Fibroblast of skin of scalp (primary cell): Measurements from ENCODE around the gene BEST1.
A peak's percentile ranks its signal among the peaks of the same experiment; 100 is the strongest.
"Not testable (repeated sequence)": the region's sequence is repeated elsewhere in the genome, so short reads cannot be mapped to it uniquely, and the experiment has no call there.

Source experiments
- DNase-seq: peaks from one replicate; pipeline ENCODE4 v3.0.0-alpha.2; 2013

BEST1 gene

DNA sequence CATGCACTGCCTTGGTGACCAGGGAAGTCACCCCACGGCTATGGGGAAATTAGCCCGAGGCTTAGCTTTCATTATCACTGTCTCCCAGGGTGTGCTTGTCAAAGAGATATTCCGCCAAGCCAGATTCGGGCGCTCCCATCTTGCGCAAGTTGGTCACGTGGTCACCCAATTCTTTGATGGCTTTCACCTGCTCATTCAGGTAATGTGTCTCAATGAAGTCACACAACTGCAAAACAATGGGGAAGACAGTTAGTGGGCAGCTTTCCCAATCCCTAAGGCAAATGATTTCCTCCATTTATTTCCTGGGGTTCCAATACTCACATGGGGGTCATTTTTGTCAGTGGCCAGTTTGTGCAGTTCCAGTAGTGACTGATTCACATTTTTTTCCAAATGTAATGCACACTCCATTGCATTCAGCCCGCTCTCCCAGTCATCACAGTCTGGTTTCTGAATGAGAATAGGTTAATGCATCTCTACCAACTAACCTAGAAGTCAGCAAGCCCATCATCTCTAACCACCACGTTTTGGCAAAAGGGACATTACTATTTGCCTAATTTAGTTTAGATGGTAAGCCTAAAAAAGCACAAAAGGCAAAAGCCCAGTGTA, 14.6 kb downstream of the BEST1 start:
- DNase-seq: not testable (repeated sequence)

DNA sequence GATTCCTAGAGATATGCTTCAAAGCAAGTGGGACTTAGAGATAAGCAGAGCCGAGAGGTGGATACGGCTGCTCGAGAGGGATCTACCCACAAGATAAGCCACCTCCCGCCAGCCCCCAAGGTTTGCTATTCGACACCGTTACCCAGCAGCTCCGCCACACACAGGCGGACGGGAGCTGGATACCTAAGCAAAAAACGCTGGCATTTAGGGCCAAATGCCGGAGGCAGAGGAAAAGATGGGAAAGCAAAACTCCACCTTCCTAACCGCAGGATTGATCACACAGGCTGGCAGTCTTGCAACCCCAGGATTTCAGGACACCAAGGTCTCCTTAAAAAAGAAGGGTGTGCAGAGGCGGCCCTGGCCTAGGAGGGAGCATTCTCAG, 16.6 kb downstream of the BEST1 start:
- no peak for DNase-seq

DNA sequence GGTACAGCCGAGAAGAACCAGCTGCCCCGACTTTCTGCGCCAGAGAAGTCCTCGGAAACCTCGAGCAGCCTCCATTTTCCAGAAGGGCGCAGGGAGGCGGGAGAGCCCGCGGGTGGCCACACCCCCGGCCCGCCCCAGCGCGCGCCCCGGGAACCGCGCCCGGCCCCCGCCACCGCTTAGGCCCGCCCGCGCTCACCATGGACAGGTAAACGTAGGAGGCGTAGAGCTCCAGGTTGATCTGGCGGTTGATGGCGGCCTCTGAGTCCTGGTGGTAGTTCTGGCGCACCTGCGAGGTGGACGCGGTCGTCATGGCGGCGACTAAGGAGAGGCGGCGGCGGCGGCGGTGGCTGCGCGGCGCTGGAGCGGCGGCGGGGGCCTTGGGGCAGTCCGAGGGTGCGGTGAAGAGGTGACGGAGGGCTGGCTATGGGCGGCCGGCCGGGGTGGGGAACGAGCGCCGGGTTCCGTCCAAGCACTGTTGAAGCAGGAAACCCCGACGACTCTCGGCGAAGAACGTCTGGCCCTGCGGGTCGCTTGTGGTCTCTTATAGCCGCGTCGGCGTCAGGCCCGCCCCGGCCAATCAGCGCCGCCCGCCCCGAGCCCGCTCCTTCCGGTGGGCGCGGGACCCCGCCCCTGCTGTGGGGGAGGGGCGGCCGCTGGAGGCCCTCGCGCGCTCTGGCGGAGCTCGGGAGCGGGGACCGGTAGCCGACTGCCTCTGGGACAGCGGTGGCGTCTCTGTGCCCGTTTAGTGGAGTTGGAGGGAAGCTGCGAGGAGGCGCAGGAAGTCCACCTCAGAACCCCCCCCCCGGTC, 17.2 kb downstream of the BEST1 start, which contains the start of gene FTH1:
Gene FTH1, minus strand, starts transcription at position 519 of the 808 bp plus-strand sequence. Its CDS starts 209 bp downstream, at position 310.
- DNase-seq: peak; percentile 95

DNA sequence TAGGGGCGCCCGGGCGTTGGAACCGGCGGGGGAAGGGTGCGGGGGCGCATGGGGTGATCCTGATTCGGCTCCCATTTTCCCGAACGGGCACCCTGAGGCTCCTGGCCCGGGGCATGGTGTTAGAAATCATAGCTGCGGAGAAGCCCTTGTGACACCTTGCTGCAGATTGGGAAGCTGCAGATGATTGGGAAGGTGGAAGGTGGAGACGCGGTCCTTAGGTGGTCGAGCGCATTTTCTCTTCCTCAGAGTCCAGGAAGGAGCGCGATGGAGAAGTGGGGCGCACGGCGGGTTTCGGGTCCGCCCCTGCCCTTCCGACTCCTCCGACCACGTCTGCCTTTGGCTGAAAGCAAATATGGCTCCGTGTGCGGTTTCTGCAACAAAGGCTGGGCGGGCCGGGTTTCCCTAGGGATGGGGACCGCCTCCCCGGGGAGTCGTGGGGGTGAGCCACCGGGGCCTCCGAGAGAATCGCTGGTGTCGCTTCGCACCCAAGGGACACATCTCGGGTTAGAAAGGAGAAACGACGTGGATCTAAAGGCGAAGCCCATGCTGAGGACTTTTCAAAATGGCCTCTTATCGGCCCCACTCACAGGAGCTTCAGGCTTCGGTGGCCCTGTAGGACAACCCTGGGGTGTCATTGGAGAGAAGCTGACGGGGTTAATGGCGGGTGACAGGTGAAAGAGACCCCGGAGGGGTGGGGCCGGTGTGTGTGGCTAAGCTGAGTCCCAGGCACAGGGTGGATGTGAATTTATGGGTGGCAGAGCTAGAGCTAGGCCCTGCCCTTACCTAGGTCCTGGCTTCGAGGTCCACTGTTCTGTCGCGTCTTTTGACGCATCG, 18.0 kb downstream of the BEST1 start:
- no peak for DNase-seq

DNA sequence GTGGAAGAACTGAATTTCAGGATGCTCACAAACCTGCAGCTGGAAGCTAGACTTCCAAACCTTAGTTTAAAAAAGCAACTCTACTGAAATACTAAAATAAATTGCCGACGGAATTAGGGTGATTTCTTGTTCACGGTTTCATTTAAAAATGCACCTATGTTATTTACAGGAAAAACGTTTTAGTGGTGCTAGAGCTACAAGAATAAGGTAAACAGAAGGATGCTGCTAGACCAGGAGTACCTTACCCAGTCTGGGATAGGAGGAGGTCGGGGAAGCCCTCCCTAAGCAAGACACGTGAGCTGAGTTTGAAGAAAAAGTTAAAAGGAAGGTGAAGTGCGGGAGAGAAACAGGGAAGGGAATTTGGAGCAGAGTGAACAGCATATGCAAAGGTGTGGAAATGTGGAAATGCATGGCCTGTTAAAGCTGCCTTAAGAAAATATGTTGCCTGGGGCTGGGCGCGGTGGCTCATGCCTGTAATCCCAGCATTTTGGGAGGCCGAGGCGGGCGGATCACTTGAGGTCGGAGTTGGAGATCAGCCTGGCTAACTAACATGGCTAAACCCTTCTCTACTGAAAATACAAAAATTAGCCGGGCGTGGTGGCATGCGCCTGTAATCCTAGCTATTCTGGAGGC, 18.7 kb downstream of the BEST1 start:
- no peak for DNase-seq

DNA sequence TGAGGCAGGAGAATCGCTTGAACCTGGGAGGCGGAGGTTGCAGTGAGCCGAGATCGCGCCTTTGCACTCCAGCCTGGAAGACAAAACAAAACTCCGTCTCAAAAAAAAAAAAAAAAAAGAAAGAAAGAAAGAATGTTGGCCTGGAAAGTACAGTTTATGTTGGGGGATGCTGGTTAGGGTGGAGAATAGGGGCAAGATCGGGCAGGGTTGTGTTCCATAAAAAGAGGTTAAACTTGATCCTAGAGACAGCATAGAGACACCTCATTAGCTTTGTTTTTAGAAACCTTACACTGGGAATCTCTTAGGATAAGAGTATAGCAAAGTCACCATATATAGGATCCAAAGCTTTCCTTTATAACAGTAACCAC, 19.2 kb downstream of the BEST1 start:
- no peak for DNase-seq

DNA sequence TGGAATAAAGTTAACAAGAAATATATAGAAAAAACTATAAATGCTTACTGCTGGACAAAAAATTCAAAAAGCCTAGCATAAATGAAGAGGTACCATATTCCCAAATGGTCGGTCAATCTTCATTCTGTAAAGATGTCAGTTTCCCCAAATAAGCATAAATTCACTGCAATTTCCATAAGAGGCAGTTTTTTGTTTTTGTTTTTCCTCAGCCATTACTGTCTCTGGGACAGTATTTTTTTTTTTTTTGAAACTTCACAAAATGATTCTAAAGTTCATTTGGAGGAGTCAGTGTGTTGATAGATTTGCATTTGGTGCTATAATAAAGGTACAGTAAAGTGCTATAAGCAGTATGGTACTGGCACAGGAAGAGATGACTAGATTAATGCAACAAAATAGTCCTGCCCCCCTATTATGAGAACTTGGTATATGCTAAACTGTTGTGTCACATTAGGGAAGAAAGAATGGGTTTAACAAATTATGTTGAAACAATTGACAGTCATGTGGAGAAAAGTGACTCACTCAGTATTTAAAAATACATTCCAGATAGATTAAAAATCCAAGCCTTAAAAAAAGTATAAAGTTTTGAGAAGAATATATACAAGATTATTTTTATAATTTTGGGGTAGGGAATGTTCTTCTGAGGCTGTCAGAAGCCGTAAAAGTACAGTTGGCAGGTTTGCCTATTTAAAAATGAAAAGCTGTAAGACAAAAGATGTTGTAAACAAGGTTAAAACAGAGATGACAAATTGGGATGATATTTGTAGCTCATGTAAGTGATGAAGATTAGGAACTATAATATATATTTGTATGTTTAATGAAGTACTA, 19.9 kb downstream of the BEST1 start:
- DNase-seq: peak; percentile 92

DNA sequence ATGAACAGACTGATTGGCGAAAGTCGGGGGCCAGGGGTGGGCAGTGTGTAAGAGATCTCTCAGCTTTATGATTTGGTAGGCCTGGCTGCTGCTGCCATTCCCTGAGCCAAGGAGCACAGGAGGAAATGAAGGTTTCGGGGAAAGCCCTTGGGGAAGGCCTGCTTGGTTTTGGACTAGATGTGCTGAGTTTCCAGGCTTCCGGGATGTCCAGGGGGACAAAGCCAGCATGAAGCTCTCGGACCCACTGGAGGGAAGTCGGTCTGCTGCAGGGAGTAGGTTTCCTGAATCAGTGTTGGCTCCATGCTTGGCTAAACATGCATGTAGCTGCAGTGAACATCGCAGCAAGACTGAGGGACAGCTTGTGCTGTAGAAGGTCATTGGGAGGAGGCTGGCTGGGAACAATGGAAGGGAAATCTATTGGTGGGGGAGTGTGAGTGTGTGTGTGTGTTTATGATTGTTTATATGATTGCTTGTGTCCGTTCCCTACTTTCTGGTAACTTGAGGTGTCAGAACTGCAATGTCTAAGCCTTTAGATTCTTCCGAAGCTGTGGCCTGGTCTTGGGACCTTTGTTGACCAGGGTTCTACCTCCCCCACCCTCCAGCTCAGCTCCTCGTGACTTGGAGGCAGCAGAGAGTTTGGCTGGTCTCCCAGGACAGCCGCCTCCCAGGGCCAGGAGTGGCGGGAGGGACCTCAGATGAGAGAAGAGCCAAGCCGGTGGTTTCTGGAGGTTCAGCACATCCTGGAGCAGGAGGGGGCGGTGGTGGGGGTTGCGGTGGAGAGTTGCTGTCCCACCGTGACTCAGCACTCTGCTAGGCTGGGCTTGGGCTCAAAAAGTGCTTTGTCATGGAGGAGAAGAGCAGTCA, 21.3 kb downstream of the BEST1 start:
- peak; percentile 100 for DNase-seq

DNA sequence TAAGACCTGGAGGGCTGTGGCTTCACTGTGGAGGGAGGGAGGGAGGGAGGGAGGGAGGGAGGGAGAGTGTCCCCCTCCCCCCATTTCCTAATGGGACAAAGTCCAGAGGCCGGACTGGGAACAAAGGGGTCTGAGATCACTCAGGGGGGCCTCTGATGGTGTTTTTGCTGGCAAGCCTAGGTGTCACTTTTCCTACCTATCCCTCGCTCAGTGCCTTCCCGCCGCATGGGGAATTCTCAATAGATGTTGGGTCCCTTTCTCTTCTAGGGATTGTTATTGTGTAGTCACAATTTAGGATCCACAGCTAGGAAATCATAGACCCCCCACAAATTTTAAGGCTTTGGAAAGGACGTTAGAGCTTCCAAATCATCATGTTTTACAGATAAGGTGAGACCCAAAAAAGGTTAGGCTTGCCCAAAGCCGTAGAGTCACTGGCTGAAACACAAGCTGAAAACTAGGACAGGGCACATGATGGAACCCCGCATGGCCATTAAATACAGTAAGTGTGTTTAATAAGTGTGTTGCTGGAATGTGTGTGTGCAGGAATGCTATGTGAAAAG, 22.0 kb downstream of the BEST1 start:
- DNase-seq: no peak

DNA sequence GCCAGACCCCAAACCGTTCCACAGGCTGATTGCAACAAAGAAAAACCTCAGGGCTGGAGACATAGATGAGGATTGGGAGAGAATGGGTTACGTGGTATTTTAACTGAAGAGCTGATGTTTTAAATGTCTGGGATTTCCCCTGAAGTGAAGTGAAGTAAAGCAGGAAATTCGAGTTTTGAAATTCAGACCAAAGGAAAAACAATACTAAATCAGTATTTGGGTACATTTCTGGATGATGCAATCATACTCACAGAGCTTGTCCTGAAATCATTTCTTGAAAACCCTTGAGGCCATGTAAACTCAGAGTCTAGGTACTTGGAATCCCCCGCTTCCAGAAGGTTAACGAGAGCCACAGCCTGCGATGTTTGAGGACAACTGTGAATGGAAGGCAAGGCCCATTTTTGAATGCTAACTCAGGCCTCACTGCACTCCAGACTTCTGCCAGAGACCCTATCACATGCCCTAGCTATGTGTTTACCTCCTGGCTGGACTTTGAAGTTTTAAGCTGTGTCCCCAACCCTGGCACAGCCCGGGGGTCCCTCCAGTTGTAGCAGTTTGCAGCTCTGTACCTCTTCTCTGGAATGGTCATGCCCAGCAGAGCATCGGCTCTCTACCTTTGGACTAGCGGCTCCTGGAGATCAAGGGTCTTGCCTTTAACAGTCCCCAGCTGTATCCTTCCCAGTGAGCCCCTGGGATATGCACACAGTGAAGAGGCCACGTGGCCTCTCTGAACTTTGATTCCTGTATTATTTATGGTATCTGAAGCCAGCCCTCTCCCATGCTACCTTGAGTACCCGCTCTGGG, 22.7 kb downstream of the BEST1 start:
- peak; percentile 95 for DNase-seq

DNA sequence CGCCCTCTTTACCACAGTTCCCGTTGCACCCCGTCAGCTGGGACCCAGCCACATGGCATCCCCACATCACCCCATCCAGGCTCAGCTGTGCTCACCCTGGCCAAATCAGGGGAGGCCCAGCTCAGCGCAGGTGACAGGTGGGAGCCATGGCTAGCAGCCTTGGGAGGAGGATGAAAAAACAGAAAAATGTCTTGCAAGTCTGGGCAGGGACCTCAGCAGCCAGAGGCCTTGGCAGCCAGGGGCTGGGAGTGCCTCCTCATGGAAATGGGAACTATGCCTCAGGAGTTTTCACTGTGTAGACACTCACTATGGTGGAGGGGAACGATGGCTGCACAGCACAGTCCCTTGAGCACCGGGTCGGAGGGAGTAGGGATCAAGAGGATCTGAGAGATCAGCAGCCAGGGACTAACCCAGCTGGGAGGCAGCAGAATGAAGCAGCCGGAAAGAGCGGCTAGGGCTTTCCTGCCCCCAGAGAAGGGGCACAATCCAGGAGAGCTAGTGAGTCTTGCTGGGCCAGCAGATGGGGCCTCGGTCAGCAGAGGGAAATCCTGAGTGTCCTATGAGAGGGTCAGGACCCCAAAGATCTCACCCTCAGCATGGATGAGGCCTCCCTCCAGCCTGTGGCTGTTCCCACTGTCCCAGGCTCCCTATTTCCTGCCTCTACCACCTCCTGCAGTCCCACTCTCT, 23.5 kb downstream of the BEST1 start:
- DNase-seq: no peak

DNA sequence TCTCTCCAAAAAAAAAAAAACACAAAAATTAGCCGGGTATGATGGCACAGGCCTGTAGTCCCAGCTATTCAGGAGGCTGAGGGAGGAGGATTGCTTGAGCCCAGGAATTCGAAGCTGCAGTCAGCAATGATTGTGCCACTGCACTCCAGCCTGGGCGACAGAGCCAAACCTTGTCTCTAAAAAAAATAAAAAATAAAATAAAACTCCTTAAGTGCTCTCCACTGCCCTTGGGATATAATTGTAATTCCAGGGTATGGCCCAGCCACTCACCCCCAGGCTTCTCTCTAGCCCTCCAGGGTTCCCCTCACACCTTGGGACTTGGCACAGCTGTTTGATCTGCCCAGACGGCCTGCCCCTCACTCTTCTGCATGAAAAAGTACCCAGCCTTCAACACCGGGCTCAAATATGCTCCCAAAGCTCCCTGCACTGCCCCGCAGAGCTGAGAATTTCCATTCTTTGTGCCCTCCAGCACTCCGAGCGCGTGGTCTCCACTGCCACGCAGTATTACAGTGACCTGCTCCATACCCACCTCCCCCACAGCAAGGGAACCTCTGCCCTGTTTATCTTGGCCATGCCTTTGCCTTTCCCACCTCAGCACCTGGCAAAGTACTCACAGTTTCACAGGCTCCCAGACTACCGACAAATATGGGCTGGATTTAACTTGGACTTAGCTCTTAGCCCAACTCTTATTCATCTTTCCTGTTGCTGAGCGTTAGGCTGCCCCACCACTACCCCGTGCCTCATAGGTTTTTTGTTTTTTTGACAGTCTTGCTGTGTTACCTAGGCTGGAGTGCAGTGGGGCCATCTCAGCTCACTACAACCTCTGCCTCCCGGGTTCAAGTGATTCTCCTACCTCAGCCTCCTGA, 24.8 kb downstream of the BEST1 start:
- no peak for DNase-seq

DNA sequence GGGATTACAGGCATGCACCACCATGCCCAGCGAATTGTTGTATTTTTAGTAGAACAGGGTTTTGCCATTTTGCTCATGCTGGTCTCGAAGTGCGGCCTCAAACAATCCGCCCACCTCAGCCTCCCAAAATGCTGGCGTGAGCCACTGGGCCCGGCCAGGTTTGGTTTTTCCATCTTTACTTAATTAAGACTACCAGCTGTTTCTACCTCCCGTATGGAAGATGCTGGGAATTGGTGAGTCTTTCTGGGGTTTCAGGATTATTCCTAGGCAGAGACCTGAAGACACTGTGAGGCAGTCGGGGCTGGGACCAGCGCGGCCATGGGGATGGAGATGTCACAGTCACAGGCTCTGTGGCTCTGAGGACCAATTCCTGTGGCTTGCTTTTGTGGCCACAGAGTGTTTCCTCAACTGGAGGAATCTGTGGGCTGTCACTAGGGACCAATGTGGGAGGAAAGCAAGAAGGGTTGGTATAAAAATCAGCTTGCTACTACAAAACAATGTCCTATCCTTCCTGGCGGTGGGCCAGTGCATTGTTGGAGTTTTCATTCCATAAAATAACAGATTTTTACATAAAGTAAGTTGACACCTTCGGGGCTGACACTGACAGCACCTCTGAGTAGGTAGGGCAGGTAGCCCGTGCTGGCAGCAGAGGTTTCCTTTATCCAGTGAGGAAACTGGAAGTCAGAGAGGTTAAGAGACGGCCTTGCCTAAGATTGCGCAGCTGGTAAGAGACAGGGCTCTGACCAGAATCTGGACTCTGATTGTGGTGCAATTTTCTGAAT, 25.7 kb downstream of the BEST1 start:
- peak; percentile 56 for DNase-seq

DNA sequence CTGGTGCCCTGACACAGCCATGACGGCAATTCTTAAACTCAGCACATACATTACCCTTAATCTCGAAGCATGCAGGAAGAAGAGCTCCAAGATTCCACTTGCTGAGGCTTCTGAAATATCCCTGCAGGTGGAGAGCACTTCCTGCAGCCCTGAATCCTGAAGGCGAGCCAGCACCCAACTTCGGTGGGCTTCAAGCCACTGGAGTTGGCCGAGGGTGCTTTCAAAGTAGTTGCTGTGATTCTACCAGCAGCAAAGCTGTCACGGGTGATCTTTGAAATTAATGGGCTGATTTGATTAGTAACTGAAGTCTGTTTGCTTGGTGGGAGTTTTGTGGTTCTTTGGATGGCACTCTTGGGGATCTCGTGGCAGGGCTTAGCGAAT, 26.3 kb downstream of the BEST1 start:
- no peak for DNase-seq

DNA sequence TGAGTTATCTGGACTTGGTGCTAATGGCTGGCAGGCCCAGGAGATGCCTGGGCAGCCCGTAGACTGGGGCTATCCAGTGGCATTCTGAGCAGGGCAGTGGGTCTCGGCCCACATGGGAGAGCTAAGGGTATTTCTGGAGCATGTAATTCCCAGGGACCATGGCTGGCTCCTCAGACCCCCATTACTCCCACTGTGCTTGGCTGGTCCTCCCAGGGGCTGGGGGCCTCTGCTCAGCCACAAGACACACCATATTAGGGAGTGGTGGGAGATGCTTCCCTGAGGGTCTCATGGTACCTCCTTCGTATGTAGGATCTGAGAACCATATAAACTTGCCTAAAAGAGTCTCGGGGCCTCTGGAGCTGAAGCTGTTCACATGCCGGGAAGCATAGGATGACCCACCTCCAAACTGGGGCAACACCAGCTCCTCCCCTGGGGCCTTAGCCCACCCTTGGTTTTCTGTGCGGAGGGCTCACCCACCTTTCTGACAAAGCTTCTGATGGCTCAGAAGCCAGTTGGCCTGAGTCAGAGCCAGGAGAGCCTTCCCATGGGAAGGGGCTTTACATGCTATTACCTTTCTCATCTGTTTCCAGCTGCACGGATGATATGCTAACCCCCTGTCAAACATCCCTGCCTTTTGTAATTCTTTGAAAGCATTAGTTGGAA, 26.8 kb downstream of the BEST1 start:
- DNase-seq: no peak
